DOHH2 (cell line): ENCODE results near the gene TECR.

Experiments
- CTCF ChIP-seq: fragments of 200-600 bp; sonication (generic); IDR thresholded peaks from one replicate; pipeline ENCODE4 v1.5.1; 2014; ENCODE audit warnings: antibody characterized with exemption, mild to moderate bottlenecking, low read depth, low read length; ENCODE audit not compliant: poor library complexity, severe bottlenecking
- EZH2phosphoT487 ChIP-seq: fragments of 200-600 bp; sonication (generic); IDR thresholded peaks from 2 replicates; pipeline ENCODE4 v1.6.1; 2017; ENCODE audit warnings: borderline replicate concordance, mild to moderate bottlenecking, antibody characterized with exemption, low read length, moderate library complexity, mixed read lengths

GRCh38 chr19:14582894-14583340 lies 53.5 kb downstream of the TECR start, which contains the start of gene CLEC17A:
- TF ChIP-seq CTCF (no peak), EZH2phosphoT487 (no peak)
